GM23248 (cell line): ENCODE data around the gene OR5AN1. TPM values are rescaled to one million over a fixed set of nuclear protein-coding genes. Genes with fewer than 3 reads are reported as not detected.

Experiments used
- DNase-seq: peaks from one replicate; pipeline ENCODE4 v3.0.0-alpha.2; 2015
- H2AFZ ChIP-seq: fragments of 200-600 bp; sonication (generic); 2 replicates; pipeline ENCODE4 v1.6.1; 2016; ENCODE audit warnings: antibody characterized with exemption
- H3F3A ChIP-seq: fragments of 200-600 bp; sonication (generic); 2 replicates; pipeline ENCODE4 v1.6.1; 2016; ENCODE audit warnings: mild to moderate bottlenecking, antibody characterized with exemption, mixed run types; ENCODE audit not compliant: insufficient read depth
- H3K27ac ChIP-seq: fragments of 200-600 bp; sonication (generic); 2 replicates; pipeline ENCODE4 v1.5.1; 2016; ENCODE audit warnings: mild to moderate bottlenecking
- H3K27me3 ChIP-seq: fragments of 200-600 bp; sonication (generic); replicated peaks from 2 replicates; pipeline ENCODE4 v1.6.1; 2016; ENCODE audit warnings: mild to moderate bottlenecking; ENCODE audit not compliant: insufficient read depth
- H3K36me3 ChIP-seq: fragments of 200-600 bp; sonication (generic); 2 replicates; pipeline ENCODE4 v1.6.1; 2016; ENCODE audit warnings: low read depth, mild to moderate bottlenecking
- H3K4me1 ChIP-seq: fragments of 200-600 bp; sonication (generic); 2 replicates; pipeline ENCODE4 v1.6.1; 2016; ENCODE audit warnings: mild to moderate bottlenecking; ENCODE audit not compliant: insufficient read depth
- H3K4me2 ChIP-seq: fragments of 200-600 bp; sonication (generic); one replicate; pipeline ENCODE4 v1.6.1; 2016; ENCODE audit warnings: mild to moderate bottlenecking; ENCODE audit not compliant: unreplicated experiment
- H3K4me3 ChIP-seq: fragments of 200-600 bp; sonication (generic); 2 replicates; pipeline ENCODE4 v1.5.1; 2016; ENCODE audit warnings: mild to moderate bottlenecking
- H3K79me2 ChIP-seq: fragments of 200-600 bp; sonication (generic); 2 replicates; pipeline ENCODE4 v1.6.1; 2016; ENCODE audit warnings: mild to moderate bottlenecking; ENCODE audit not compliant: insufficient read depth
- H3K9ac ChIP-seq: fragments of 200-600 bp; sonication (generic); 2 replicates; pipeline ENCODE4 v1.6.1; 2016; ENCODE audit warnings: mild to moderate bottlenecking
- H3K9me2 ChIP-seq: fragments of 200-600 bp; sonication (generic); 2 replicates; pipeline ENCODE4 v1.6.1; 2016; ENCODE audit warnings: mixed run types, mild to moderate bottlenecking, moderate library complexity; ENCODE audit not compliant: insufficient read depth
- H3K9me3 ChIP-seq: fragments of 200-600 bp; sonication (generic); one replicate; pipeline ENCODE4 v1.6.1; 2017; ENCODE audit warnings: low read depth
- H4K20me1 ChIP-seq: fragments of 200-600 bp; sonication (generic); 2 replicates; pipeline ENCODE4 v1.6.0; 2016; ENCODE audit not compliant: insufficient read depth
- EZH2 ChIP-seq: fragments of 200-600 bp; sonication (generic); IDR thresholded peaks from 2 replicates; pipeline ENCODE4 v1.6.1; 2018; ENCODE audit warnings: antibody characterized with exemption, mild to moderate bottlenecking; ENCODE audit not compliant: insufficient read depth, poor library complexity, severe bottlenecking
- EZH2phosphoT487 ChIP-seq: fragments of 200-600 bp; sonication (generic); IDR thresholded peaks from 2 replicates; pipeline ENCODE4 v1.6.1; 2018; ENCODE audit warnings: antibody characterized with exemption, moderate library complexity, mild to moderate bottlenecking, low read depth; ENCODE audit not compliant: insufficient read depth
- WGBS, 2 experiments: methylation state at CpG; one replicate each; pipeline ENCODE4 v1.1.6; 2015 to 2017; ENCODE audit warnings: low lambda C conversion rate in 2 of 2, low coverage in 1 of 2; ENCODE audit errors: missing lambda C conversion rate in 2 of 2; 5-methylcytosine and 5-hydroxymethylcytosine counted together
- in situ Hi-C: fragments of 300-500 bp; cut with MboI; formaldehyde crosslinking; loops from 2 replicates; pipeline ENCODE4 v1.15.0; 2020
- polyA plus RNA-seq: library from polyadenylated mRNA; unstranded; fragments of >200 nt; fragmentation: Nextera tagmentation; extraction: Ambion mirVana; gene quantifications from 2 replicates; pipeline ENCODE4 v1.2.1, GENCODE V29; 2016
- total RNA-seq: library from RNA; depleted of rRNA; stranded (reverse); fragments of >200 nt; shearing (Covaris generic); gene quantifications from 2 replicates; pipeline ENCODE4 v1.2.3, GENCODE V29; 2014; rRNA removed

Gene OR5AN1
- total and polyA plus RNA-seq, 2 experiments from 2014 or later, result not detected

DNA sequence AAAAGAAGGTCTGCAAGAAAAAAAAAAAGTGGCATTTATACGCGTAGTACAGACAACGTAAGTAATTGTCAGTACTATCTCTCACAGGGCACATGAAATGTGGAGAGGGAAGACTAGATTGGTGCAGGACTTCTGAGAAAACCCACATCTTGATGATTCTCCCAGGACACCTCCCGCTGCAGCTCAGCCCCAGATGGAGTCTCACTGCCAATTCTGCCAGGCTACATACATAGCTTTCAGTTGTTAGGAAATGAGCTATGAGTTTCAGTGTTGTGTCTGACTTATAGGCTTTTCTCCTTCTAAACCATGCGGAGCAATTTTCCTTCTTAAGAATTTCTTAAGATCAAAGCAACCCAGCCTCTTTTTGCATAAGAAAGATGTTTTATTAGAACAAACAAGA is 57.9 kb downstream of the OR5AN1 start:
- H3K79me2 ChIP-seq, result no peaks in the 10 kb centered on the region
- H3K4me3 ChIP-seq, result no peak overlapping the region
- no peaks in the 10 kb centered on the region for H3K36me3 ChIP-seq
- H3K27me3 ChIP-seq, result no peaks in the 10 kb centered on the region; the same call in 1 of the 2 replicates
- no peaks in the 10 kb centered on the region for H3F3A ChIP-seq
- H4K20me1 ChIP-seq, result no peaks in the 10 kb centered on the region
- in situ Hi-C loops, result no loop called here
- H3K27ac ChIP-seq, result no peak overlapping the region
- H3K4me1 ChIP-seq, result no peaks in the 10 kb centered on the region
- TF ChIP-seq EZH2phosphoT487 (no peak), EZH2 (no peak)
- H3K9me3 ChIP-seq, result no peaks in the 10 kb centered on the region
- 60 to 63% methylated on average over 5 of the region's 5 CpGs for WGBS, 2 experiments
- no peak overlapping the region for H3K4me2 ChIP-seq
- no peak for DNase-seq
- no peak overlapping the region for H3K9ac ChIP-seq
- no peaks in the 10 kb centered on the region for H3K9me2 ChIP-seq
- no peak overlapping the region for H2AFZ ChIP-seq

DNA sequence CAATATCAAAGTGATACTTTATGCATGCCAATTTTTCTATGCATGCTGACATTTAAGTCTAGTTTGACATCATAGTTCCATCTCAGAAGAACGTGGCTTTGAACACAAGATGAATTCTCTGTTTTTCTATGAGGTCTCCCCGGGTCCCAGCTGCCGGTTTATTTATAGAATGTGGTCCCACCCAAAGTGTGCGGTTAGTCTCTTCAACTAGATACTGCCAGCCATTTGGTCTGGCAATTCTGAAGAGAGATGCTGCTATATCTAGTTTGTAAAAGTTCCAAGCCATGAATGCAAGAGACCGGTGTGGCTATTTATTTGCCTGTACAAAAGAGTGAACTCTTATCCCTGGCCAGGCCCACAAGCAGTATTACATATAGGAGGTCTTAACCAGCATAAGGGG is 58.3 kb downstream of the OR5AN1 start:
- Histone ChIP-seq H2AFZ (no peak overlapping the region), H3F3A (no peaks in the 10 kb centered on the region), H3K27ac (no peak overlapping the region), H3K4me2 (no peak overlapping the region), H3K4me1 (no peaks in the 10 kb centered on the region), H4K20me1 (no peaks in the 10 kb centered on the region), H3K27me3 (no peaks in the 10 kb centered on the region; the same call in 1 of the 2 replicates), H3K9ac (no peak overlapping the region), H3K9me2 (no peaks in the 10 kb centered on the region), H3K4me3 (no peak overlapping the region), H3K36me3 (no peaks in the 10 kb centered on the region), H3K9me3 (no peaks in the 10 kb centered on the region), H3K79me2 (no peaks in the 10 kb centered on the region)
- no peak for DNase-seq
- in situ Hi-C loops, result no loop called here
- no peak for TF ChIP-seq EZH2
- no peak for TF ChIP-seq EZH2phosphoT487
- WGBS, 2 experiments, result 2% methylated on average over 5 of the region's 5 CpGs

DNA sequence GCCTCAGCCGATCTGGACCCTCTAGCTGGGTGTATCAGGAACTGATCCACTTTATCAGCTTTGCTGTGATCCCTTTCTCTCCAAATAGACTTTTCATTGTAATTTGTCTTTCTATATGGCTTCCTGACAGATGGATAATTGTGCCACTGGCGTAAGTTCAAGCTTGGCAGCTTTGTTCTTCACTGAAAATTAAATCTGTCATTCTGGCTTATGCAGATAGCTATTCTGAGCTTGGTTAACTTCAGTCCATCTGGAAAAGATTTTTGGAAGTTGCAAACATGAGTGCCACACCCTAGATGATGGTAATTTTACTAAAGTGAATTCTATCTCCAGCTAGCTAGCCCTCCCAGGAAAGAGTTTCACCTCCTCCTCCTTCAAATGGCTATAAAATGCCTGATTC is 59.5 kb downstream of the OR5AN1 start:
- WGBS, 2 experiments, result 4 to 6% methylated on average over 2 of the region's 2 CpGs
- H3K4me2 ChIP-seq, result no peak overlapping the region
- H3K79me2 ChIP-seq, result no peaks in the 10 kb centered on the region
- in situ Hi-C loops, result no loop called here
- no peaks in the 10 kb centered on the region for H3K9me3 ChIP-seq
- no peak for DNase-seq
- no peak overlapping the region for H3K27ac ChIP-seq
- no peaks in the 10 kb centered on the region for H4K20me1 ChIP-seq
- no peak overlapping the region for H3K4me3 ChIP-seq
- no peaks in the 10 kb centered on the region; the same call in 1 of the 2 replicates for H3K27me3 ChIP-seq
- H2AFZ ChIP-seq, result no peak overlapping the region
- TF ChIP-seq EZH2phosphoT487, result no peak
- TF ChIP-seq EZH2, result no peak
- no peaks in the 10 kb centered on the region for H3F3A ChIP-seq
- no peak overlapping the region for H3K9ac ChIP-seq
- H3K4me1 ChIP-seq, result no peaks in the 10 kb centered on the region
- H3K36me3 ChIP-seq, result no peaks in the 10 kb centered on the region
- H3K9me2 ChIP-seq, result no peaks in the 10 kb centered on the region

Other genes starting within 250 kb of the OR5AN1 start
- 32.3 and 55.3 TPM in 2 replicates for gene FAM111A, start 216.0 kb upstream of the OR5AN1 start, total RNA-seq
- 27.7 and 31.6 TPM in 2 replicates for gene FAM111A, start 216.0 kb upstream of the OR5AN1 start, polyA plus RNA-seq
- gene DTX4, start 186.8 kb upstream of the OR5AN1 start, total RNA-seq, result 0.22 and 0.38 TPM in 2 replicates
- gene DTX4, start 186.8 kb upstream of the OR5AN1 start, polyA plus RNA-seq, result 0.10 and 0.16 TPM in 2 replicates
- not detected in 2 replicates for gene MPEG1, start 146.0 kb upstream of the OR5AN1 start, total RNA-seq
- gene MPEG1, start 146.0 kb upstream of the OR5AN1 start, polyA plus RNA-seq, result not detected in 2 replicates
- not detected in 2 replicates for gene OR5A2, start 67.5 kb downstream of the OR5AN1 start, total RNA-seq
- gene OR5A2, start 67.5 kb downstream of the OR5AN1 start, polyA plus RNA-seq, result not detected in 2 replicates
- not detected in 2 replicates for gene OR5A1, start 77.6 kb downstream of the OR5AN1 start, total RNA-seq
- gene OR5A1, start 77.6 kb downstream of the OR5AN1 start, polyA plus RNA-seq, result not detected in 2 replicates
- not detected in 2 replicates for gene OR4D6, start 98.1 kb downstream of the OR5AN1 start, total RNA-seq
- gene OR4D6, start 98.1 kb downstream of the OR5AN1 start, polyA plus RNA-seq, result not detected in 2 replicates
- not detected in 2 replicates for gene OR4D10, start 114.4 kb downstream of the OR5AN1 start, total RNA-seq
- gene OR4D10, start 114.4 kb downstream of the OR5AN1 start, polyA plus RNA-seq, result not detected in 2 replicates
- not detected in 2 replicates for gene OR4D11, start 144.7 kb downstream of the OR5AN1 start, total RNA-seq
- gene OR4D11, start 144.7 kb downstream of the OR5AN1 start, polyA plus RNA-seq, result not detected in 2 replicates
- gene OR4D9, start 152.6 kb downstream of the OR5AN1 start, total RNA-seq, result not detected in 2 replicates
- gene OR4D9, start 152.6 kb downstream of the OR5AN1 start, polyA plus RNA-seq, result not detected in 2 replicates